ENCODE data around the gene YPEL2.

DNA sequence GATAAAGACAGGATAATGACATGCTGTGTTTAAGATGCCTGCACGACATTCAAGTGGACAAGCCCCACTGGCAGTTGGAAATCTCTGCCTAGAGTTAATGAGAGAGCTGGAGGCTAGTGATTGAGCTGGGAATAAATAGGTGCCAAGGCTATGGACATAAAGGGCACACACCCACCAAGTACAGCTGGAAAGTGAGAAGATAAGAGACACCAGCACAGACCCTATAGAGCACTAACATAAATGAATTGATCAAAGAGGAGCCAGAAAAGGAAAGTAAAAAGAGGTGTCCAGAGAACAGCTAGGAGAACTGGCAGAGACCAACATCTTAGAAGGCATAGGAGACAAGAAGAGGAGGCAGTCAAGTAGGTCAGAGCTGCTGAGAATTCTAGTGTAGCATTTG lies 101.2 kb downstream of the YPEL2 start:
- TF ChIP-seq SIN3A (IDR thresholded peaks at IDR 0.05; ENCODE audit: borderline replicate concordance, low read depth, low read length) = no peak
- TF ChIP-seq, protein P1, sequence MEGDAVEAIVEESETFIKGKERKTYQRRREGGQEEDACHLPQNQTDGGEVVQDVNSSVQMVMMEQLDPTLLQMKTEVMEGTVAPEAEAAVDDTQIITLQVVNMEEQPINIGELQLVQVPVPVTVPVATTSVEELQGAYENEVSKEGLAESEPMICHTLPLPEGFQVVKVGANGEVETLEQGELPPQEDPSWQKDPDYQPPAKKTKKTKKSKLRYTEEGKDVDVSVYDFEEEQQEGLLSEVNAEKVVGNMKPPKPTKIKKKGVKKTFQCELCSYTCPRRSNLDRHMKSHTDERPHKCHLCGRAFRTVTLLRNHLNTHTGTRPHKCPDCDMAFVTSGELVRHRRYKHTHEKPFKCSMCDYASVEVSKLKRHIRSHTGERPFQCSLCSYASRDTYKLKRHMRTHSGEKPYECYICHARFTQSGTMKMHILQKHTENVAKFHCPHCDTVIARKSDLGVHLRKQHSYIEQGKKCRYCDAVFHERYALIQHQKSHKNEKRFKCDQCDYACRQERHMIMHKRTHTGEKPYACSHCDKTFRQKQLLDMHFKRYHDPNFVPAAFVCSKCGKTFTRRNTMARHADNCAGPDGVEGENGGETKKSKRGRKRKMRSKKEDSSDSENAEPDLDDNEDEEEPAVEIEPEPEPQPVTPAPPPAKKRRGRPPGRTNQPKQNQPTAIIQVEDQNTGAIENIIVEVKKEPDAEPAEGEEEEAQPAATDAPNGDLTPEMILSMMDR (IDR thresholded peaks at IDR 0.05) = no peak
- no peak for TF ChIP-seq NRF1 (IDR thresholded peaks at IDR 0.05; ENCODE audit: low read depth, low read length)
- no peak for TF ChIP-seq POLR2AphosphoS5 (IDR thresholded peaks at IDR 0.05; ENCODE audit: low read depth, low read length)
- no peak for TF ChIP-seq GABPA (IDR thresholded peaks at IDR 0.05; ENCODE audit: low read depth)
- TF ChIP-seq, protein P2, sequence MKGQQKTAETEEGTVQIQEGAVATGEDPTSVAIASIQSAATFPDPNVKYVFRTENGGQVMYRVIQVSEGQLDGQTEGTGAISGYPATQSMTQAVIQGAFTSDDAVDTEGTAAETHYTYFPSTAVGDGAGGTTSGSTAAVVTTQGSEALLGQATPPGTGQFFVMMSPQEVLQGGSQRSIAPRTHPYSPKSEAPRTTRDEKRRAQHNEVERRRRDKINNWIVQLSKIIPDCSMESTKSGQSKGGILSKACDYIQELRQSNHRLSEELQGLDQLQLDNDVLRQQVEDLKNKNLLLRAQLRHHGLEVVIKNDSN (IDR thresholded peaks at IDR 0.05; ENCODE audit: borderline replicate concordance, low read depth) = no peak
- TF ChIP-seq TCF12 (IDR thresholded peaks at IDR 0.05) = no peak

Data from SK-N-SH (cell line).